Measurements from ENCODE around the gene MCF2L2.

MCF2L2 gene

DNA sequence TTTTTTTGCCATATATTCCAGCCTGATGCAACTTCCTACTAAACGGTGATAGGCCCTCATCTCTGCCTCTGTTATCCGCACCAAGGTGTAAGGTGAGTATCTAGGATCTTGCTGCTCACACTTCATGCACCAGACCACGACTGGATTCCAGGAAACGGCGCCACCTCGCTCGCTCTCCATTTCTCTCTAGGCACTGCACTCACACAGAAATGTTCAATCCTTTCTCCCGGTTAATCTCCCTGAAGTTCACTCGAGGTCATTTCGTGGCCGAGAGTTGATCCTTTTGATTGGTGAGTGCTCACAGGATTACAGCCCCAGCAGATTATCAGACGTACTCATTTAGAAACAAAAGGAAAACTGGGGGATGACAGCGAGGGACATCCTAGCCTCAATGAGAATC lies 28.1 kb downstream of the MCF2L2 start:
- no peaks in the 10 kb centered on the region for H3K36me3 ChIP-seq
- no peak overlapping the region for H3K4me3 ChIP-seq (ENCODE audit: low read depth in 1 of 2, low read length in 1 of 2)
- H3K27me3 ChIP-seq, result no peaks in the 10 kb centered on the region
- no peaks in the 10 kb centered on the region for H3K4me1 ChIP-seq (ENCODE audit: control insufficient read depth in 1 of 2, insufficient read depth in 1 of 2, low read depth in 1 of 2, low read length in 1 of 2)
- H3K9me3 ChIP-seq, result no peaks in the 10 kb centered on the region
- no peak overlapping the region for H3K27ac ChIP-seq
- TF ChIP-seq, protein P1, sequence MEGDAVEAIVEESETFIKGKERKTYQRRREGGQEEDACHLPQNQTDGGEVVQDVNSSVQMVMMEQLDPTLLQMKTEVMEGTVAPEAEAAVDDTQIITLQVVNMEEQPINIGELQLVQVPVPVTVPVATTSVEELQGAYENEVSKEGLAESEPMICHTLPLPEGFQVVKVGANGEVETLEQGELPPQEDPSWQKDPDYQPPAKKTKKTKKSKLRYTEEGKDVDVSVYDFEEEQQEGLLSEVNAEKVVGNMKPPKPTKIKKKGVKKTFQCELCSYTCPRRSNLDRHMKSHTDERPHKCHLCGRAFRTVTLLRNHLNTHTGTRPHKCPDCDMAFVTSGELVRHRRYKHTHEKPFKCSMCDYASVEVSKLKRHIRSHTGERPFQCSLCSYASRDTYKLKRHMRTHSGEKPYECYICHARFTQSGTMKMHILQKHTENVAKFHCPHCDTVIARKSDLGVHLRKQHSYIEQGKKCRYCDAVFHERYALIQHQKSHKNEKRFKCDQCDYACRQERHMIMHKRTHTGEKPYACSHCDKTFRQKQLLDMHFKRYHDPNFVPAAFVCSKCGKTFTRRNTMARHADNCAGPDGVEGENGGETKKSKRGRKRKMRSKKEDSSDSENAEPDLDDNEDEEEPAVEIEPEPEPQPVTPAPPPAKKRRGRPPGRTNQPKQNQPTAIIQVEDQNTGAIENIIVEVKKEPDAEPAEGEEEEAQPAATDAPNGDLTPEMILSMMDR (IDR thresholded peaks at IDR 0.05), result no peak

DNA sequence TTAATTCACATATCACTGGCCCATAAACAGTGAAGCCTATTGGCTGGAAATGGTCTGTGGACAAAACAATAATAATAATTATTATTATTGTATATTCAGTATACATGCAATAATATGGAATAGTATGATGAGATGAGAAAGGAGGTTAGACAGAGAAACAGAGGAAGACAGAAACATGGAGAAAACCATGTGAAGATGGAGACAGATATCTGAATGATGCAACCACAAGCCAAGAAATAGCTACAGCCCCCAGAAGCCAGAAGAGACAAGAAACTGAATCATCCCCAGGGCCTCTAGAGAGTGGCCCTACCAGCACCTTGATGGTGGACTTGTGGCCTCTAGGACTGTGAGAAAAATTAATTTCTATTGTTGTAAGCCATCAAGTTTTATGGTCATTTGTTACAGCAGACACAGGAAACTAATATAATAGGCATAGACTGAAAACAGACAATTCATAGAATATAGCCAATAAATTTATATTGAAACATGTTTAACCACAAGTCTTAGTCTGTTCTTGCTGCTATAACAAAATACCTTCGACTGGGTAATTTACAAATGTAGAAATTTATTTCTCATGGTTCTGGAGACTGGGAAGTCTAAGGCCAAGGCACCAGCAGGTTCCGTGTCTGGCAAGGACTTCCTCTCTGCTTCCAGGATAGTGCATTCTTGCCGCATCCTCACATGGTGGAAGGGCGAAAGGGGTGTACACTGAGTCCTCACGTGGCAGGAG lies 31.6 kb downstream of the MCF2L2 start:
- TF ChIP-seq, protein P1 (IDR thresholded peaks at IDR 0.05), result no peak
- Histone ChIP-seq H3K9me3 (no peaks in the 10 kb centered on the region), H3K27me3 (no peaks in the 10 kb centered on the region), H3K27ac (no peak overlapping the region), H3K36me3 (no peaks in the 10 kb centered on the region), H3K4me3 (ENCODE audit: low read depth in 1 of 2, low read length in 1 of 2) (no peak overlapping the region), H3K4me1 (ENCODE audit: control insufficient read depth in 1 of 2, insufficient read depth in 1 of 2, low read depth in 1 of 2, low read length in 1 of 2) (no peaks in the 10 kb centered on the region)

- Histone ChIP-seq H3K4me1 (ENCODE audit: control insufficient read depth in 1 of 2, insufficient read depth in 1 of 2, low read depth in 1 of 2, low read length in 1 of 2) (peaks cover 0 to 4% of the 10 kb centered on the region in 2 experiments), H3K9me3 (no peaks in the 10 kb centered on the region), H3K27ac (no peak overlapping the region), H3K36me3 (no peaks in the 10 kb centered on the region), H3K4me3 (ENCODE audit: low read depth in 1 of 2, low read length in 1 of 2) (no peak overlapping the region), H3K27me3 (no peaks in the 10 kb centered on the region)
- TF ChIP-seq, protein P1 (IDR thresholded peaks at IDR 0.05), result no peak
Observed at GRCh38 chr3:183394150-183394549, 34.3 kb downstream of the MCF2L2 start.

DNA sequence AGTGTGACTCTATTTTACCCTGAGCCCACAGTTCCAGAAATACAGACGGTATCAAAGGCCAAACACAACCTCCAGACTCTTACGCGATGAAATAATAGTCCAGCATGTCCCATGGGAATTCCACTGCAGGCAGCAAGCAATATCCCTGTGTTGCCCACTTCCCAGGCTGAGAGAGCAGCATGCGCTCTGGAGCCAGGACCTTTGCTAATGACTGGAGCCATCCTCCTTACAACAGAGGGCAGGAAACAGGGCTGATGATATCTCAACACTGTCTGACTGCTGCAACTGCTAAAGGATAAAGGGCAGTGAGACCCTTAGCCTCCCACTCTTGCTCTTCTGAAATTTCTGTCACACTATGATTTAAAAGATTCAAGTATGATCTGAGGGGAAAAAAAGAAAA lies 34.8 kb downstream of the MCF2L2 start:
- peaks cover 0 to 4% of the 10 kb centered on the region in 2 experiments for H3K4me1 ChIP-seq (ENCODE audit: control insufficient read depth in 1 of 2, insufficient read depth in 1 of 2, low read depth in 1 of 2, low read length in 1 of 2)
- H3K36me3 ChIP-seq, result no peaks in the 10 kb centered on the region
- no peak overlapping the region for H3K4me3 ChIP-seq (ENCODE audit: low read depth in 1 of 2, low read length in 1 of 2)
- H3K27ac ChIP-seq, result no peak overlapping the region
- TF ChIP-seq, protein P1 (IDR thresholded peaks at IDR 0.05), result no peak
- no peaks in the 10 kb centered on the region for H3K27me3 ChIP-seq
- H3K9me3 ChIP-seq, result no peaks in the 10 kb centered on the region

- Histone ChIP-seq H3K4me1 (ENCODE audit: control insufficient read depth in 1 of 2, insufficient read depth in 1 of 2, low read depth in 1 of 2, low read length in 1 of 2) (peaks cover 0 to 4% of the 10 kb centered on the region in 2 experiments), H3K4me3 (ENCODE audit: low read depth in 1 of 2, low read length in 1 of 2) (no peak overlapping the region), H3K27ac (no peak overlapping the region), H3K27me3 (no peaks in the 10 kb centered on the region), H3K36me3 (no peaks in the 10 kb centered on the region), H3K9me3 (no peaks in the 10 kb centered on the region)
- TF ChIP-seq, protein P1 (IDR thresholded peaks at IDR 0.05), result no peak
Observed at GRCh38 chr3:183392186-183393034, 36.0 kb downstream of the MCF2L2 start.
